PFSK-1 (cell line): ENCODE results near the gene HOXC11.

ENCODE experiments used
- FOXP2 ChIP-seq: optimal IDR thresholded peaks from 2 replicates; pipeline ENCODE3; 2011; ENCODE audit warnings: borderline replicate concordance, control low read depth, inconsistent platforms; ENCODE audit not compliant: insufficient read depth; ENCODE audit errors: extremely low read length, extremely low read depth
- POLR2AphosphoS5 ChIP-seq: IDR thresholded peaks from 2 replicates; pipeline ENCODE4 v1.6.1; 2012; ENCODE audit warnings: low read depth, mild to moderate bottlenecking, control low read depth, low read length, moderate library complexity
- REST ChIP-seq, 2 experiments: IDR thresholded peaks; 2 replicates each; pipeline versions ENCODE4 v1.6.1 to v1.8.0; 2011 to 2012; ENCODE audit warnings: low read depth in 2 of 2, low read length in 2 of 2, control low read depth in 1 of 2, inconsistent platforms in 1 of 2, mild to moderate bottlenecking in 1 of 2, moderate library complexity in 1 of 2; ENCODE audit not compliant: insufficient read depth in 1 of 2
- SIN3A ChIP-seq: IDR thresholded peaks from 2 replicates; pipeline ENCODE4 v1.6.1; 2012; ENCODE audit warnings: mild to moderate bottlenecking, low read length, moderate library complexity, borderline replicate concordance; ENCODE audit not compliant: insufficient read depth
- TAF1 ChIP-seq: IDR thresholded peaks from 2 replicates; pipeline ENCODE4 v1.6.1; 2012; ENCODE audit warnings: low read length, control low read depth, borderline replicate concordance; ENCODE audit not compliant: insufficient read depth

Gene HOXC11

GRCh38 chr12:53961025-53961761 is 11.7 kb upstream of the HOXC11 start:
- TF ChIP-seq REST (IDR thresholded peaks at IDR 0.05; ENCODE audit: insufficient read depth in 1 of 2, low read depth in 2 of 2, low read length in 2 of 2) (no peak), FOXP2 (no peak), POLR2AphosphoS5 (no peak), SIN3A (no peak), TAF1 (no peak)

GRCh38 chr12:53963005-53963404 is 9.9 kb upstream of the HOXC11 start:
- TF ChIP-seq FOXP2 (no peak), SIN3A (no peak), TAF1 (no peak), REST (IDR thresholded peaks at IDR 0.05; ENCODE audit: insufficient read depth in 1 of 2, low read depth in 2 of 2, low read length in 2 of 2) (no peak), POLR2AphosphoS5 (no peak)

- no peak for TF ChIP-seq SIN3A
- TF ChIP-seq FOXP2: no peak
- no peak for TF ChIP-seq TAF1
- TF ChIP-seq REST (IDR thresholded peaks at IDR 0.05; ENCODE audit: insufficient read depth in 1 of 2, low read depth in 2 of 2, low read length in 2 of 2): no peak
- no peak for TF ChIP-seq POLR2AphosphoS5
These were observed 9.3 kb upstream of the HOXC11 start for GRCh38 chr12:53963434-53964314.

GRCh38 chr12:53964315-53964713 is 8.6 kb upstream of the HOXC11 start:
- TF ChIP-seq SIN3A (no peak), POLR2AphosphoS5 (no peak), TAF1 (no peak), REST (IDR thresholded peaks at IDR 0.05; ENCODE audit: insufficient read depth in 1 of 2, low read depth in 2 of 2, low read length in 2 of 2) (no peak), FOXP2 (no peak)
